ENCODE results near the gene ZFHX3. TPM values are rescaled to one million over a fixed set of nuclear protein-coding genes. Genes with fewer than 3 reads are reported as not detected.

ZFHX3 gene
- total and polyA plus RNA-seq, 4 donors = 1.5 to 5.9 (median 3.0) TPM

DNA sequence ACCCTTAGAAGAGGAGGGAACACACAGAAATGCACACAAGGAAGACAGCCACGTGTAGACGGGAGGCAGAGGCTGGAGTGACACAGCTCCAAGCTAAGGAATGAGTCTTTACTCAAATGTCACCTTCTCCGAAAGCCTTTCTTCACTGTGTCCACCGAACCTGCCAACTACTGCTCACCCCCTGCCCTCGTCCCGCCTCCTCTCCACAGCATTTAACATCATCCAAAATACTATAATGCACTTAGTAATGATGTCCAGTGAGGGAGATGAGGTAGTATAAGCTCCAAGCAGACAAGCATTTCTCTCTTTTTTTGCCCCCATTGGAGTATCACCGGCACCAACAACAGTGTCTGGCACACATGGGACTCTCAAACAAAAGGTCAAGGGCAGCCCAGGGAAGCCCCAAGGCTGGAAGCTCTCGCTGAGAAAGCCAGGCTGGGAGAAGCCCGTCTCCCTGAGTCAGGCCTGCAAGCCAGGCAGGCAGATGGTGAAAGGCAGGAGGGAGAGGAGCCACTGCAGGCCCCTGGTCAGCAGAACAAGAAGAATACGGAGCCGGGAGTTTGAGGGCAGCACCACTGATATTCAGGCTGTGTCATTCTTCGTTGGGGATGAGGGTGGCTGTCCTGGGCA, 25.9 kb downstream of the ZFHX3 start:
- Histone ChIP-seq H3K4me3 (ENCODE audit: low read depth in 1 of 3, low read length in 3 of 3) (no peak overlapping the region), H3K27me3 (ENCODE audit: control insufficient read depth in 4 of 4, insufficient read depth in 4 of 4, low read length in 3 of 4) (no peaks in the 10 kb centered on the region), H3K9me3 (ENCODE audit: control insufficient read depth in 4 of 4, low read length in 3 of 4) (no peaks in the 10 kb centered on the region), H3K27ac (ENCODE audit: low read depth in 1 of 2, low read length in 2 of 2) (no peak overlapping the region), H3K36me3 (ENCODE audit: control insufficient read depth in 4 of 4, insufficient read depth in 3 of 4, low read depth in 1 of 4, low read length in 3 of 4) (no peaks in the 10 kb centered on the region), H3K4me1 (ENCODE audit: control insufficient read depth in 4 of 4, insufficient read depth in 4 of 4, low read length in 3 of 4) (peaks cover 7 to 26% (median 10%) of the 10 kb centered on the region in 4 donors), H3K9ac (ENCODE audit: low read depth in 1 of 2, low read length in 2 of 2) (no peak overlapping the region)
- WGBS = 87% methylated on average over 12 of the region's 12 CpGs
- TF ChIP-seq, protein P1, sequence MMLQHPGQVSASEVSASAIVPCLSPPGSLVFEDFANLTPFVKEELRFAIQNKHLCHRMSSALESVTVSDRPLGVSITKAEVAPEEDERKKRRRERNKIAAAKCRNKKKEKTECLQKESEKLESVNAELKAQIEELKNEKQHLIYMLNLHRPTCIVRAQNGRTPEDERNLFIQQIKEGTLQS (IDR thresholded peaks at IDR 0.05) = no peak
- TF ChIP-seq, protein P2, sequence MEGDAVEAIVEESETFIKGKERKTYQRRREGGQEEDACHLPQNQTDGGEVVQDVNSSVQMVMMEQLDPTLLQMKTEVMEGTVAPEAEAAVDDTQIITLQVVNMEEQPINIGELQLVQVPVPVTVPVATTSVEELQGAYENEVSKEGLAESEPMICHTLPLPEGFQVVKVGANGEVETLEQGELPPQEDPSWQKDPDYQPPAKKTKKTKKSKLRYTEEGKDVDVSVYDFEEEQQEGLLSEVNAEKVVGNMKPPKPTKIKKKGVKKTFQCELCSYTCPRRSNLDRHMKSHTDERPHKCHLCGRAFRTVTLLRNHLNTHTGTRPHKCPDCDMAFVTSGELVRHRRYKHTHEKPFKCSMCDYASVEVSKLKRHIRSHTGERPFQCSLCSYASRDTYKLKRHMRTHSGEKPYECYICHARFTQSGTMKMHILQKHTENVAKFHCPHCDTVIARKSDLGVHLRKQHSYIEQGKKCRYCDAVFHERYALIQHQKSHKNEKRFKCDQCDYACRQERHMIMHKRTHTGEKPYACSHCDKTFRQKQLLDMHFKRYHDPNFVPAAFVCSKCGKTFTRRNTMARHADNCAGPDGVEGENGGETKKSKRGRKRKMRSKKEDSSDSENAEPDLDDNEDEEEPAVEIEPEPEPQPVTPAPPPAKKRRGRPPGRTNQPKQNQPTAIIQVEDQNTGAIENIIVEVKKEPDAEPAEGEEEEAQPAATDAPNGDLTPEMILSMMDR (IDR thresholded peaks at IDR 0.05; ENCODE audit: low read depth, low read length, missing input control) = no peak
- TF ChIP-seq EGR1 (IDR thresholded peaks at IDR 0.05; ENCODE audit: low read depth in 2 of 2) = no peak
- DNase-seq (ENCODE audit: low spot score) = no peak

DNA sequence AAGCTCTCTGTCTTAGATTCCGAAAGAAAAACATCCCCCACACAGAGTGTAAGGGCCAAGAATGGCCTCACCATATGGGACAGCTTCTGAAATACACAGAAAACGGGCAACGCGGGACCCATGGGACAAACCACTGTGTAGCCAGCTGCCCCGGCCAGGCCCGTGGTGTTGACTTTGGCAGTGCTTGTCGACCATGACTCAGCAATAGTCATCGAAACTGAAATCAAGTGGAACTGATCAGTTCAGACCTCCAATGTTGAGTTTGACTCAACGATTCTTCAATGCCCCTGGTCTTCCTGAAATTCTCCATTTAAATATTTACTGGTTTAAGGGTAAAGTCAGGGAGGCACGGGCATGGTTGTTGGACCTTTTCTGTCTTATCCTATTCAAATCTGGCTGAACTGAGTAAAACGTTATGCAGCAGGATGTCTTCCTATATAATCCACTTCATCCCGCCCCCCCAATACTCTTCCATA, 27.5 kb downstream of the ZFHX3 start:
- Histone ChIP-seq H3K4me1 (ENCODE audit: control insufficient read depth in 4 of 4, insufficient read depth in 4 of 4, low read length in 3 of 4) (peaks cover 10 to 35% (median 19%) of the 10 kb centered on the region in 4 donors), H3K4me3 (ENCODE audit: low read depth in 1 of 3, low read length in 3 of 3) (no peak overlapping the region), H3K9me3 (ENCODE audit: control insufficient read depth in 4 of 4, low read length in 3 of 4) (no peaks in the 10 kb centered on the region), H3K36me3 (ENCODE audit: control insufficient read depth in 4 of 4, insufficient read depth in 3 of 4, low read depth in 1 of 4, low read length in 3 of 4) (no peaks in the 10 kb centered on the region), H3K27ac (ENCODE audit: low read depth in 1 of 2, low read length in 2 of 2) (peak overlapping the region; percentile 57 to 70), H3K27me3 (ENCODE audit: control insufficient read depth in 4 of 4, insufficient read depth in 4 of 4, low read length in 3 of 4) (no peaks in the 10 kb centered on the region), H3K9ac (ENCODE audit: low read depth in 1 of 2, low read length in 2 of 2) (peak overlapping the region in 1 of 2 donors; percentile 21)
- DNase-seq (ENCODE audit: low spot score) = peak; percentile 63
- WGBS = 32% methylated on average over 12 of the region's 12 CpGs
- TF ChIP-seq, protein P3, sequence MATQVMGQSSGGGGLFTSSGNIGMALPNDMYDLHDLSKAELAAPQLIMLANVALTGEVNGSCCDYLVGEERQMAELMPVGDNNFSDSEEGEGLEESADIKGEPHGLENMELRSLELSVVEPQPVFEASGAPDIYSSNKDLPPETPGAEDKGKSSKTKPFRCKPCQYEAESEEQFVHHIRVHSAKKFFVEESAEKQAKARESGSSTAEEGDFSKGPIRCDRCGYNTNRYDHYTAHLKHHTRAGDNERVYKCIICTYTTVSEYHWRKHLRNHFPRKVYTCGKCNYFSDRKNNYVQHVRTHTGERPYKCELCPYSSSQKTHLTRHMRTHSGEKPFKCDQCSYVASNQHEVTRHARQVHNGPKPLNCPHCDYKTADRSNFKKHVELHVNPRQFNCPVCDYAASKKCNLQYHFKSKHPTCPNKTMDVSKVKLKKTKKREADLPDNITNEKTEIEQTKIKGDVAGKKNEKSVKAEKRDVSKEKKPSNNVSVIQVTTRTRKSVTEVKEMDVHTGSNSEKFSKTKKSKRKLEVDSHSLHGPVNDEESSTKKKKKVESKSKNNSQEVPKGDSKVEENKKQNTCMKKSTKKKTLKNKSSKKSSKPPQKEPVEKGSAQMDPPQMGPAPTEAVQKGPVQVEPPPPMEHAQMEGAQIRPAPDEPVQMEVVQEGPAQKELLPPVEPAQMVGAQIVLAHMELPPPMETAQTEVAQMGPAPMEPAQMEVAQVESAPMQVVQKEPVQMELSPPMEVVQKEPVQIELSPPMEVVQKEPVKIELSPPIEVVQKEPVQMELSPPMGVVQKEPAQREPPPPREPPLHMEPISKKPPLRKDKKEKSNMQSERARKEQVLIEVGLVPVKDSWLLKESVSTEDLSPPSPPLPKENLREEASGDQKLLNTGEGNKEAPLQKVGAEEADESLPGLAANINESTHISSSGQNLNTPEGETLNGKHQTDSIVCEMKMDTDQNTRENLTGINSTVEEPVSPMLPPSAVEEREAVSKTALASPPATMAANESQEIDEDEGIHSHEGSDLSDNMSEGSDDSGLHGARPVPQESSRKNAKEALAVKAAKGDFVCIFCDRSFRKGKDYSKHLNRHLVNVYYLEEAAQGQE (IDR thresholded peaks at IDR 0.05) = peak; percentile 41
- TF ChIP-seq, protein P1 (IDR thresholded peaks at IDR 0.05) = peak; percentile 45
- TF ChIP-seq, protein P2 (IDR thresholded peaks at IDR 0.05; ENCODE audit: low read depth, low read length, missing input control) = no peak
- TF ChIP-seq FOXA1 (IDR thresholded peaks at IDR 0.05) (peak; percentile 99), HNF4G (IDR thresholded peaks at IDR 0.05) (no peak), NR2F2 (IDR thresholded peaks at IDR 0.05) (no peak), JUND (IDR thresholded peaks at IDR 0.05) (peak; percentile 47 to 68), TAF1 (conservative IDR thresholded peaks at IDR 0.05) (no peak), YY1 (IDR thresholded peaks at IDR 0.05) (peak; percentile 73), SP1 (IDR thresholded peaks at IDR 0.05) (peak; percentile 58), RXRA (IDR thresholded peaks at IDR 0.05) (peak; percentile 11 to 63), HNF4A (conservative IDR thresholded peaks at IDR 0.05) (peak; percentile 69 to 76), RAD21 (IDR thresholded peaks at IDR 0.05) (peak; percentile 41 to 61), FOXA2 (IDR thresholded peaks at IDR 0.05) (peak; percentile 98)
- TF ChIP-seq, protein P4, sequence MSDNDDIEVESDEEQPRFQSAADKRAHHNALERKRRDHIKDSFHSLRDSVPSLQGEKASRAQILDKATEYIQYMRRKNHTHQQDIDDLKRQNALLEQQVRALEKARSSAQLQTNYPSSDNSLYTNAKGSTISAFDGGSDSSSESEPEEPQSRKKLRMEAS (IDR thresholded peaks at IDR 0.05) = peak; percentile 79

Data from liver (tissue), 9 donors.